GM18868 (cell line): ENCODE data around the gene SASH1.
"Not testable (repeated sequence)": the region's sequence is repeated elsewhere in the genome, so short reads cannot be mapped to it uniquely, and the experiment has no call there.

Source experiments
- ATAC-seq: cut with Tn5 transposase; IDR thresholded peaks from one replicate; pipeline ENCODE4 v1.9.1; 2021; ENCODE audit warnings: mild to moderate bottlenecking, moderate library complexity; ENCODE audit not compliant: unreplicated experiment

SASH1 gene

GRCh38 chr6:148572676-148573335 is 230.2 kb downstream of the SASH1 start:
- no peak for ATAC-seq

- no peak for ATAC-seq
Measured at GRCh38 chr6:148573922-148574321, 231.3 kb downstream of the SASH1 start.

GRCh38 chr6:148577687-148578488 is 235.2 kb downstream of the SASH1 start:
- ATAC-seq: peak; percentile 97

- peak; percentile 27 for ATAC-seq
Measured at GRCh38 chr6:148578489-148578814, 235.8 kb downstream of the SASH1 start.

- ATAC-seq: no peak
Measured at GRCh38 chr6:148578837-148579565, 236.4 kb downstream of the SASH1 start.

- no peak for ATAC-seq
Measured at GRCh38 chr6:148580442-148580841, 237.8 kb downstream of the SASH1 start.

GRCh38 chr6:148583631-148584030 is 241.0 kb downstream of the SASH1 start:
- ATAC-seq: no peak

- ATAC-seq: not testable (repeated sequence)
Measured at GRCh38 chr6:148585641-148586040, 243.0 kb downstream of the SASH1 start.

GRCh38 chr6:148590883-148591282 is 248.2 kb downstream of the SASH1 start:
- no peak for ATAC-seq

- ATAC-seq: no peak
Measured at GRCh38 chr6:148591656-148592055, 249.0 kb downstream of the SASH1 start.

GRCh38 chr6:148593130-148593812 is 250.6 kb downstream of the SASH1 start:
- no peak for ATAC-seq

GRCh38 chr6:148593813-148594170 is 251.2 kb downstream of the SASH1 start:
- no peak for ATAC-seq

GRCh38 chr6:148595550-148595949 is 252.9 kb downstream of the SASH1 start:
- no peak for ATAC-seq

- no peak for ATAC-seq
Measured at GRCh38 chr6:148596891-148597455, 254.3 kb downstream of the SASH1 start.

GRCh38 chr6:148598724-148599123 is 256.1 kb downstream of the SASH1 start:
- no peak for ATAC-seq

GRCh38 chr6:148599967-148600426 is 257.4 kb downstream of the SASH1 start:
- ATAC-seq: no peak
